NCI-H1092 (cell line): Measurements from ENCODE around the gene TK2.

Source experiments
- DNase-seq: peaks from one replicate; lab custom pipeline; 2025; lab: John Stamatoyannopoulos, UW

Gene TK2

GRCh38 chr16:66544016-66544757 is 5.7 kb downstream of the TK2 start:
- peak; percentile 36 for DNase-seq

GRCh38 chr16:66543541-66543940 is 6.4 kb downstream of the TK2 start:
- no peak for DNase-seq

GRCh38 chr16:66542396-66542795 is 7.5 kb downstream of the TK2 start:
- no peak for DNase-seq

GRCh38 chr16:66541388-66542355 is 8.2 kb downstream of the TK2 start:
- no peak for DNase-seq

- no peak for DNase-seq
Measured at GRCh38 chr16:66539623-66540469, 10.1 kb downstream of the TK2 start.

GRCh38 chr16:66538910-66539309 is 11.0 kb downstream of the TK2 start:
- DNase-seq = no peak

GRCh38 chr16:66537236-66537635 is 12.7 kb downstream of the TK2 start:
- no peak for DNase-seq

- no peak for DNase-seq
Measured at GRCh38 chr16:66536525-66536924, 13.4 kb downstream of the TK2 start.

GRCh38 chr16:66534376-66534799 is 15.5 kb downstream of the TK2 start:
- DNase-seq = no peak

- no peak for DNase-seq
Measured at GRCh38 chr16:66529475-66529874, 20.4 kb downstream of the TK2 start.

- no peak for DNase-seq
Measured at GRCh38 chr16:66528294-66528693, 21.6 kb downstream of the TK2 start.

GRCh38 chr16:66525396-66526180 is 24.3 kb downstream of the TK2 start:
- no peak for DNase-seq

- no peak for DNase-seq
Measured at GRCh38 chr16:66524601-66525164, 25.2 kb downstream of the TK2 start.

GRCh38 chr16:66523861-66524354 is 26.0 kb downstream of the TK2 start:
- DNase-seq = no peak

- DNase-seq = no peak
Measured at GRCh38 chr16:66522816-66523590, 26.9 kb downstream of the TK2 start.

GRCh38 chr16:66521951-66522771 is 27.8 kb downstream of the TK2 start:
- no peak for DNase-seq

GRCh38 chr16:66521252-66521713 is 28.6 kb downstream of the TK2 start:
- no peak for DNase-seq

- DNase-seq = no peak
Measured at GRCh38 chr16:66520406-66521170, 29.3 kb downstream of the TK2 start.
